HL-60 (cell line): ENCODE results near the gene CCNB1IP1.

Experiments
- DNase-seq, 2 experiments: peaks; one replicate each; pipeline ENCODE4 v3.0.0-alpha.2; 2010 to 2020; ENCODE audit warnings: low read depth in 1 of 2, low spot score in 1 of 2
- H3K27ac ChIP-seq: fragments of 250-450 bp; sonication (Bioruptor Pico); replicated peaks from 2 replicates; pipeline ENCODE4 v1.5.1; 2020; ENCODE audit warnings: mild to moderate bottlenecking, moderate library complexity
- H3K27me3 ChIP-seq: fragments of 250-450 bp; sonication (Bioruptor Pico); 2 replicates; pipeline ENCODE4 v1.5.1; 2021; ENCODE audit warnings: mild to moderate bottlenecking, moderate library complexity; ENCODE audit not compliant: insufficient read depth, poor library complexity, severe bottlenecking
- H3K4me3 ChIP-seq: replicated peaks from 2 replicates; pipeline ENCODE4 v1.5.1; 2011; ENCODE audit warnings: mild to moderate bottlenecking, control low read depth, low read length; ENCODE audit not compliant: insufficient read depth
- CTCF ChIP-seq: IDR thresholded peaks from one replicate; pipeline ENCODE4 v1.5.1; 2011; ENCODE audit warnings: low read length, control low read depth, inconsistent platforms; ENCODE audit not compliant: insufficient read depth
- GABPA ChIP-seq: IDR thresholded peaks from 2 replicates; pipeline ENCODE4 v1.6.1; 2012; ENCODE audit warnings: low read depth
- POLR2AphosphoS5 ChIP-seq: IDR thresholded peaks from 2 replicates; pipeline ENCODE4 v1.6.1; 2012; ENCODE audit warnings: low read depth
- REST ChIP-seq: IDR thresholded peaks from 2 replicates; pipeline ENCODE4 v1.6.1; 2012; ENCODE audit warnings: low read depth; ENCODE audit not compliant: insufficient replicate concordance
- SPI1 ChIP-seq: IDR thresholded peaks from 2 replicates; pipeline ENCODE4 v1.6.1; 2012; ENCODE audit warnings: low read depth, mild to moderate bottlenecking, borderline replicate concordance

The CCNB1IP1 gene

GRCh38 chr14:20329355-20329754 is 3.7 kb downstream of the CCNB1IP1 start:
- H3K27ac ChIP-seq, result no peak overlapping the region
- no peak overlapping the region for H3K4me3 ChIP-seq
- no peak for DNase-seq
- TF ChIP-seq POLR2AphosphoS5 (no peak), SPI1 (no peak), REST (no peak), GABPA (no peak), CTCF (no peak)
- H3K27me3 ChIP-seq, result no peaks in the 10 kb centered on the region

GRCh38 chr14:20328705-20329104 is 4.4 kb downstream of the CCNB1IP1 start:
- TF ChIP-seq SPI1 (no peak), GABPA (no peak), REST (no peak), CTCF (no peak), POLR2AphosphoS5 (no peak)
- DNase-seq, result no peak
- no peak overlapping the region for H3K4me3 ChIP-seq
- H3K27me3 ChIP-seq, result no peaks in the 10 kb centered on the region
- no peak overlapping the region for H3K27ac ChIP-seq

GRCh38 chr14:20327005-20327869 is 5.8 kb downstream of the CCNB1IP1 start:
- TF ChIP-seq CTCF (peak; percentile 56), GABPA (no peak)
- peak in 1 of 2 experiments; percentile 53 for DNase-seq
- Histone ChIP-seq H3K27ac (no peak overlapping the region), H3K27me3 (no peaks in the 10 kb centered on the region), H3K4me3 (no peak overlapping the region)

GRCh38 chr14:20317720-20318119 is 15.4 kb downstream of the CCNB1IP1 start:
- Histone ChIP-seq H3K27me3 (no peaks in the 10 kb centered on the region), H3K27ac (no peak overlapping the region), H3K4me3 (no peak overlapping the region)
- TF ChIP-seq SPI1 (no peak), POLR2AphosphoS5 (no peak), CTCF (no peak), REST (no peak), GABPA (no peak)
- no peak for DNase-seq
